Neural crest cell (in vitro differentiated cells): ENCODE results near the gene TBC1D14. TPM values are rescaled to one million over a fixed set of nuclear protein-coding genes. Genes with fewer than 3 reads are reported as not detected.
"Not testable (repeated sequence)": the region's sequence is repeated elsewhere in the genome, so short reads cannot be mapped to it uniquely, and the experiment has no call there.

Experiments used
- DNase-seq: peaks from one replicate; pipeline ENCODE4 v3.0.0; 2021; ENCODE audit warnings: low read depth, mixed read lengths, low spot score
- H3K27ac Mint-ChIP-seq: one replicate; pipeline ENCODE4 v1.8.0; 2021; ENCODE audit warnings: mild to moderate bottlenecking, mixed read lengths; ENCODE audit not compliant: unreplicated experiment
- H3K27me3 Mint-ChIP-seq: 2 replicates; pipeline ENCODE4 v1.8.0; 2021; ENCODE audit warnings: low read depth, mild to moderate bottlenecking, mixed read lengths
- H3K36me3 Mint-ChIP-seq: 2 replicates; pipeline ENCODE4 v1.8.0; 2021; ENCODE audit warnings: low read depth, mild to moderate bottlenecking, mixed read lengths
- H3K4me1 Mint-ChIP-seq: 2 replicates; pipeline ENCODE4 v1.8.0; 2021; ENCODE audit warnings: mixed read lengths
- H3K4me3 Mint-ChIP-seq: one replicate; pipeline ENCODE4 v1.8.0; 2021; ENCODE audit warnings: mild to moderate bottlenecking, mixed read lengths
- H3K9me3 Mint-ChIP-seq: 2 replicates; pipeline ENCODE4 v1.8.0; 2021; ENCODE audit warnings: mixed read lengths
- total RNA-seq: library from RNA; stranded (reverse); gene quantifications from 2 replicates; pipeline ENCODE4 v1.2.1, GENCODE V29; 2021
- TF ChIP-seq, protein P1 (sequence below): fragments of 200-600 bp; sonication (generic); conservative IDR thresholded peaks from 2 replicates; pipeline ENCODE4 v1.5.0; 2021; ENCODE audit warnings: antibody characterized with exemption, mild to moderate bottlenecking

The TBC1D14 gene
- total RNA-seq, 1 donor from 2014 or later, result 56.3 TPM

DNA sequence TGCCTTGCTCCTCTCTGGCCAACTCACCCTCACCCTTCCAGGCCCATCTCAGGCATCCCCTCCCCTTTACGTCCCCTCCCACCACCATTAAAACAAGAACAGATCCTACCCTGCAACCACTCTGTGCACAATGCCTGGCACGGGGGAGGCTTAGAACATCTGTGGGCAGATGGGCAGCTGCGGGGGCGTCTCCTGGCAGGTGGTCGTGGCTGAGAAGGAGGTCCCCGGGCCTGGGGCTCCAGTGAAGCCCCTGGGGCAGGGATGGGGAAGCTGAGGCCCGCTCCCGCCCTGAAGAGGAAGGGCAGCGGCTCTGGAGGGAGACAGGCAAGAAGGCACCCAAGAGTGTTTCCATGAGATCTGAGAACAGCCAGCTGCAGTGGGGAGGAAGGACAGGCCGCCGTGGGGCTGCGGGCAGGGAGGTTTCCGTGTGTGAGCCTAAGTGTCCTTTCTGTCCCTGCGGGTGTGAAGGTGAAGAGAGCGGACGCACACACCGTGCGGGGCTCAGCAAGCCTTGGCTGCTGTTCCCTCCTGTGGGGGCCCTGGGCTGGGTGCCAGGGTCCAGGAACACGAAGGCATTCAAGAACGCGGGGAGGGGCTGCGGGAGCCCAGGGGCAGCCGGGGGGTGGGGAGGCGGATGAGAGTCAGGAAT lies 7.8 kb upstream of the TBC1D14 start:
- Mint-ChIP-seq H3K4me3 (no peak overlapping the region), H3K9me3 (no peaks in the 10 kb centered on the region), H3K27me3 (no peaks in the 10 kb centered on the region), H3K27ac (no peak overlapping the region), H3K4me1 (no peaks in the 10 kb centered on the region), H3K36me3 (no peaks in the 10 kb centered on the region)
- DNase-seq, result no peak
- TF ChIP-seq, protein P1, sequence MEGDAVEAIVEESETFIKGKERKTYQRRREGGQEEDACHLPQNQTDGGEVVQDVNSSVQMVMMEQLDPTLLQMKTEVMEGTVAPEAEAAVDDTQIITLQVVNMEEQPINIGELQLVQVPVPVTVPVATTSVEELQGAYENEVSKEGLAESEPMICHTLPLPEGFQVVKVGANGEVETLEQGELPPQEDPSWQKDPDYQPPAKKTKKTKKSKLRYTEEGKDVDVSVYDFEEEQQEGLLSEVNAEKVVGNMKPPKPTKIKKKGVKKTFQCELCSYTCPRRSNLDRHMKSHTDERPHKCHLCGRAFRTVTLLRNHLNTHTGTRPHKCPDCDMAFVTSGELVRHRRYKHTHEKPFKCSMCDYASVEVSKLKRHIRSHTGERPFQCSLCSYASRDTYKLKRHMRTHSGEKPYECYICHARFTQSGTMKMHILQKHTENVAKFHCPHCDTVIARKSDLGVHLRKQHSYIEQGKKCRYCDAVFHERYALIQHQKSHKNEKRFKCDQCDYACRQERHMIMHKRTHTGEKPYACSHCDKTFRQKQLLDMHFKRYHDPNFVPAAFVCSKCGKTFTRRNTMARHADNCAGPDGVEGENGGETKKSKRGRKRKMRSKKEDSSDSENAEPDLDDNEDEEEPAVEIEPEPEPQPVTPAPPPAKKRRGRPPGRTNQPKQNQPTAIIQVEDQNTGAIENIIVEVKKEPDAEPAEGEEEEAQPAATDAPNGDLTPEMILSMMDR, result no peak

DNA sequence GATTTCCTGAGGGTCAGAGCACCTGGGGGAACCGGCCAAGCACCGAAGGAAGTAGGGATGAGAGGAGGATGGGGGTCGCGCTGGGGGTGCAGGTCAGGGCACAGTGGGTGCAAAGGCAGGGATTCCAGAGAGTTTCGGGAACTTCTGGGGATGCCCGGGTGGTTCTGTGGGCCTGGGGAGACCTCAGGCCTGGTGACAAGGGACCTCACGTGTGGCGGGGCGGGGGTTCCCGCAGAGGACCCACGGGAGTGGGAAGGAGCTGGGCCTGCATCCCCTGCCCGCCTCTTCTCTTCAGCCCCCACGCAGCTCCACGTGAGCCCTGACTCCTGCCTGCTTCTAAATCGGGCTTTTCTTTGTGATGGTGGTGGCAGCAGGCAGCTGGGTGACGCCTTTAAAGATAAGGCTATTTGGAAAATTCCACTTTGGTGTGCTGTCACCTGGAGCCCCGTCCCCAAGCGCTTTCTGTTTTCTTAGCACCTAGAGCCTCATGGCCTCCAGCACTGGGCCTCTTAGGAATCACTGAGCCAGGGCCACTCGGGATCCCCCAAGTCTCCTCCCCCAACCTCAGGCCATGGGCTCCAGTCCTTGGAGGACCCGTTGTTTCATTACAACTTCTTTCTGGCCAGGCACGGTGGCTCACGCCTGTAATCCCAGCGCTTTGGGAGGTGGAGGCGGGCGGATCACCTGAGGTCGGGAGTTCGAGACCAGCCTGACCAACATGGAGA lies 7.1 kb upstream of the TBC1D14 start:
- DNase-seq, result no peak
- peaks cover 4% of the 10 kb centered on the region for H3K27me3 Mint-ChIP-seq
- no peaks in the 10 kb centered on the region for H3K9me3 Mint-ChIP-seq
- H3K27ac Mint-ChIP-seq, result no peak overlapping the region
- peaks cover 5% of the 10 kb centered on the region for H3K4me1 Mint-ChIP-seq
- H3K4me3 Mint-ChIP-seq, result no peak overlapping the region
- H3K36me3 Mint-ChIP-seq, result no peaks in the 10 kb centered on the region
- TF ChIP-seq, protein P1, result no peak

DNA sequence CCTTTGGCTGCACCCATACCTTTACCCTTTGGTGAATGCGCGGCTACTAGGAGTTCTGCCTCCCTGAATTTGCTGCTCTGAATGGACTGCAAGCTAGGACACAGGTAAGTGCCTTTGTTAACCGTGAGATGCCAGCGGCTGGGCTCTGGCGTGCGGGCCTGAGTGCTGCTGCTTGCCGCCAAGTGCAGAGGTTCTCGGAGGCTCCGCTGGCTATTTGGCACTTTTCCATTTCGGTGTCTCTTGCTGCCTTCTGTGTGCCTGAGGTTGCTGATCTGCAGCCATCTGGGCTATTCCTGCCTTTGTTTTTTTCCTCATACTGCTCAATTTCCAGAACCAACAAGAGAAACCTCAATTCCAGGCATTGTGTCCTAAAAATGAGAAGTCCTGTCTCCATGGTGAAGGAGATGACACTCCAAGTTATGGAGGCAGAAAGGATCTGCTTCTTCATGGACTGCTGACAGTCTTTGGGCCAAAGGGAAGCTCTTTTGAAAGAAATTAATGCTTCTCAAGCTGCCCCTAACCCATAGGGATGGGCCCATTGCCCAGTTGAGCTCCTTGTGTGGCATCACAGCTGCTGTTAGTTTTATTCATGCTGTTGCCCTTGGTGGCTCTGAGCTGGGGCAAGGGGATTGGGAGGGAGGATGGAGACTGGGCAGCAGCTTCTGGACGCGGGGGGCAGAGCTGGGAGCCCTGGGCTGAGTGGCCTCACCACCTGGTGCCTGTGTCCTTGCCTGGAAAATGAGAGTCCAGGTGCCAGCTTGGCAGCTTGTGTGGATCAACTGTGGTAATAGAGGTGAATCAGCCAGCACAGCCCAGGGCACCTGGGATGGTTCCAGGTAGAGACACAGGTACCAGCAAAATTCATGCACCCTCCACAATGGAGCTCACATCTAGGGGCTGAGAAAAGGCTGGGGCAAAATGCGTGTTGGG lies 3.8 kb upstream of the TBC1D14 start:
- Mint-ChIP-seq H3K4me1 (peaks cover 24% of the 10 kb centered on the region), H3K4me3 (peak overlapping the region; percentile 19), H3K9me3 (no peaks in the 10 kb centered on the region), H3K27me3 (peaks cover 19% of the 10 kb centered on the region), H3K27ac (no peak overlapping the region), H3K36me3 (no peaks in the 10 kb centered on the region)
- TF ChIP-seq, protein P1, result no peak
- no peak for DNase-seq

DNA sequence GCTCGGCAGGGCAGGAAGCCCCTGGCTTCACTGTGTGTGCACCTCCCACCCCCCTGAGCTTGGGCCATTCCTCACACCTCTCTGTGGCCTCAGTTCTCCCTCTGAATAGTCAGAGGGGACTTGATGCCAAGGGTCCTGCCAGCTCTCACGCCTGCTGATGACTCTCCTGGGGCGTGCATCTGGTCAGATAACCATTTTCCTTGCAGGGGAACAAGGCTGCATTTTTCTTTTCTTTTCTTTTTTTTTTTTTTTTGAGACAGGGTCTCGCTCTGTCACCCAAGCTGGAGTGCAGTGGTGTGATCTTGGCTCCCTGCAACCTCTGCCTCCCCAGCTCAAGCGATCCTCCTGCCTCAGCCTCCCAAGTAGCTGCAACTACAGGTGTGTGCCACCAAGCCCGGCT lies 3.1 kb upstream of the TBC1D14 start:
- not testable (repeated sequence) for H3K4me3 Mint-ChIP-seq, H3K27ac Mint-ChIP-seq, H3K36me3 Mint-ChIP-seq, DNase-seq, H3K9me3 Mint-ChIP-seq
- peaks cover 31% of the 10 kb centered on the region for H3K4me1 Mint-ChIP-seq
- peaks cover 20% of the 10 kb centered on the region for H3K27me3 Mint-ChIP-seq

DNA sequence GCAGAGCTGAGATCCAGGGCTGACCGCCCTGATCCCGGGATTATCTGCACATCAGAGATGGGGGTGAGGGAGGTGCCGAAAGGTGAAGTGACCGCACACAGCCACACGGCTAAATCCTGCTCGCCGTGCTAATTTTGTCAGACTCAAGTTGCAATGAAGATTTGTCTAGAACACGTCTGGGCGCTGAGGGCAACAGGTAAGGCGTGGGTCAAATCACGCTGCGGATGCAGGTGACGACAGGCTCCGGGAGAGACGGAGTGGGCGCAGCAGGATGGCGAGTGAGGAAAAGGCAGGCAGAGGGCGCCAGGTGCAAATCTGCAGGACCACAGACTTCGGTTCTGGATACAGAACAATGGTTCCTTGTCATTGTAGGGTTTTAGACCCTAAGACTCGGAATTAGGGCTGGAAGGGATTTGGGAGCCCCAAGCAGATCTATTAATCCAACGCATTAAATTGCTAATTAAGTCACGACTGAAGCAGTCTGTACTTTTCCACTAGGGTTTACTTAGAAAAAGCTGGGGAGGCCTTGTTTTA lies 1.9 kb upstream of the TBC1D14 start:
- Mint-ChIP-seq H3K9me3 (no peaks in the 10 kb centered on the region), H3K36me3 (no peaks in the 10 kb centered on the region), H3K27me3 (peaks cover 20% of the 10 kb centered on the region), H3K4me1 (peaks cover 38% of the 10 kb centered on the region), H3K27ac (no peak overlapping the region), H3K4me3 (peak overlapping the region; percentile 97)
- TF ChIP-seq, protein P1, result peak; percentile 57
- no peak for DNase-seq
